HG02943 (cell line): Measurements from ENCODE around the gene LEFTY2.
"Not testable (repeated sequence)": the region's sequence is repeated elsewhere in the genome, so short reads cannot be mapped to it uniquely, and the experiment has no call there.

ENCODE experiments used
- ATAC-seq: cut with Tn5 transposase; IDR thresholded peaks from one replicate; pipeline ENCODE4 v1.9.1; 2021; ENCODE audit warnings: mild to moderate bottlenecking, low read depth, moderate library complexity; ENCODE audit not compliant: unreplicated experiment

The LEFTY2 gene

GRCh38 chr1:225954753-225955152 is 13.7 kb upstream of the LEFTY2 start:
- ATAC-seq: no peak

- ATAC-seq: no peak
These were observed 12.3 kb upstream of the LEFTY2 start for GRCh38 chr1:225953315-225953714.

GRCh38 chr1:225950905-225951497 is 10.0 kb upstream of the LEFTY2 start:
- no peak for ATAC-seq

GRCh38 chr1:225949041-225949440 is 8.0 kb upstream of the LEFTY2 start:
- no peak for ATAC-seq

- no peak for ATAC-seq
These were observed 5.8 kb upstream of the LEFTY2 start for GRCh38 chr1:225946803-225947202.

GRCh38 chr1:225946082-225946620 is 5.1 kb upstream of the LEFTY2 start:
- ATAC-seq: no peak

GRCh38 chr1:225945564-225945963 is 4.5 kb upstream of the LEFTY2 start:
- no peak for ATAC-seq

- peak; percentile 50 for ATAC-seq
These were observed 3.9 kb upstream of the LEFTY2 start for GRCh38 chr1:225944951-225945350.

GRCh38 chr1:225944387-225944786 is 3.4 kb upstream of the LEFTY2 start:
- no peak for ATAC-seq

GRCh38 chr1:225943582-225943981 is 2.6 kb upstream of the LEFTY2 start:
- no peak for ATAC-seq

GRCh38 chr1:225942574-225942973 is 1.6 kb upstream of the LEFTY2 start:
- peak; percentile 72 for ATAC-seq

- no peak for ATAC-seq
These were observed 862 bp upstream of the LEFTY2 start for GRCh38 chr1:225941942-225942222.

GRCh38 chr1:225940385-225941151 is 452 bp downstream of the LEFTY2 start:
- ATAC-seq: no peak

GRCh38 chr1:225939939-225940310 is 1.1 kb downstream of the LEFTY2 start:
- not testable (repeated sequence) for ATAC-seq

GRCh38 chr1:225939097-225939938 is 1.7 kb downstream of the LEFTY2 start:
- not testable (repeated sequence) for ATAC-seq

- no peak for ATAC-seq
These were observed 3.7 kb downstream of the LEFTY2 start for GRCh38 chr1:225937048-225937968.

GRCh38 chr1:225936523-225936922 is 4.5 kb downstream of the LEFTY2 start:
- no peak for ATAC-seq

GRCh38 chr1:225936086-225936485 is 4.9 kb downstream of the LEFTY2 start:
- ATAC-seq: not testable (repeated sequence)

GRCh38 chr1:225934711-225935110 is 6.3 kb downstream of the LEFTY2 start:
- no peak for ATAC-seq

GRCh38 chr1:225933072-225933471 is 7.9 kb downstream of the LEFTY2 start:
- ATAC-seq: no peak
